Activated T-helper 1 cell treated with Interleukin-2 at 50 U/mL for 16 hours (primary cell): ENCODE data around the gene S100A2.
"Not testable (repeated sequence)": the region's sequence is repeated elsewhere in the genome, so short reads cannot be mapped to it uniquely, and the experiment has no call there.

Source experiments
- DNase-seq: peaks from one replicate; pipeline ENCODE4 v3.0.0-alpha.2; 2020; ENCODE audit warnings: low read depth

The S100A2 gene

GRCh38 chr1:153588482-153588881 is 22.8 kb upstream of the S100A2 start:
- no peak for DNase-seq

GRCh38 chr1:153588033-153588432 is 22.4 kb upstream of the S100A2 start:
- DNase-seq: not testable (repeated sequence)

GRCh38 chr1:153587314-153587713 is 21.7 kb upstream of the S100A2 start:
- DNase-seq: no peak

- DNase-seq: no peak
Measured at GRCh38 chr1:153586347-153586746, 20.7 kb upstream of the S100A2 start.

- DNase-seq: no peak
Measured at GRCh38 chr1:153585006-153585405, 19.4 kb upstream of the S100A2 start.

GRCh38 chr1:153583976-153584375 is 18.3 kb upstream of the S100A2 start:
- no peak for DNase-seq

- not testable (repeated sequence) for DNase-seq
Measured at GRCh38 chr1:153583514-153583913, 17.9 kb upstream of the S100A2 start.

- not testable (repeated sequence) for DNase-seq
Measured at GRCh38 chr1:153582836-153583235, 17.2 kb upstream of the S100A2 start.

GRCh38 chr1:153578936-153579335 is 13.3 kb upstream of the S100A2 start:
- DNase-seq: no peak

GRCh38 chr1:153578490-153578889 is 12.8 kb upstream of the S100A2 start:
- DNase-seq: no peak

- DNase-seq: no peak
Measured at GRCh38 chr1:153577624-153578051, 12.0 kb upstream of the S100A2 start.

- no peak for DNase-seq
Measured at GRCh38 chr1:153577138-153577537, 11.5 kb upstream of the S100A2 start.

- not testable (repeated sequence) for DNase-seq
Measured at GRCh38 chr1:153575497-153575896, 9.9 kb upstream of the S100A2 start.

- not testable (repeated sequence) for DNase-seq
Measured at GRCh38 chr1:153575081-153575491, 9.4 kb upstream of the S100A2 start.

GRCh38 chr1:153573351-153573750 is 7.7 kb upstream of the S100A2 start:
- no peak for DNase-seq

GRCh38 chr1:153572569-153573015 is 6.9 kb upstream of the S100A2 start:
- DNase-seq: no peak

- DNase-seq: no peak
Measured at GRCh38 chr1:153571706-153572105, 6.1 kb upstream of the S100A2 start.

- no peak for DNase-seq
Measured at GRCh38 chr1:153570874-153571273, 5.2 kb upstream of the S100A2 start.

- no peak for DNase-seq
Measured at GRCh38 chr1:153569465-153569864, 3.8 kb upstream of the S100A2 start.

- DNase-seq: peak; percentile 65
Measured at GRCh38 chr1:153568367-153569099, 2.9 kb upstream of the S100A2 start.

GRCh38 chr1:153567621-153568366 is 2.1 kb upstream of the S100A2 start:
- DNase-seq: no peak

- peak; percentile 83 for DNase-seq
Measured at GRCh38 chr1:153566414-153567371, 1.0 kb upstream of the S100A2 start.
